Psoas muscle (tissue), 8 donors: Measurements from ENCODE around the gene IRF2BP1. TPM values are rescaled to one million over a fixed set of nuclear protein-coding genes. Genes with fewer than 3 reads are reported as not detected.

Experiments used
- ATAC-seq, 4 donors: fragments of 200-7000 bp; cut with Tn5 transposase; one replicate each; pipeline ENCODE4 v1.9.1; 2020; ENCODE audit warnings: moderate library complexity in 3 of 4, mild to moderate bottlenecking in 2 of 4
- DNase-seq, 2 donors: peaks; one replicate each; pipeline ENCODE4 v3.0.0-alpha.2; 2020
- H3K27ac ChIP-seq: fragments of 200-600 bp; one replicate; pipeline ENCODE4 v1.8.0; 2022
- H3K27me3 ChIP-seq, 3 donors: fragments of 200-600 bp in 1 of 3; one replicate each; pipeline versions ENCODE4 v1.6.1 to v1.8.0; 2013 to 2022; ENCODE audit warnings: low read length in 2 of 3, mild to moderate bottlenecking in 2 of 3, moderate library complexity in 1 of 3; ENCODE audit not compliant: insufficient read depth in 3 of 3
- H3K36me3 ChIP-seq, 2 donors: fragments of 200-600 bp in 1 of 2; one replicate each; pipeline versions ENCODE4 v1.6.1 to v1.8.0; 2013 to 2022; ENCODE audit warnings: low read depth in 1 of 2, mild to moderate bottlenecking in 1 of 2, moderate library complexity in 1 of 2; ENCODE audit not compliant: insufficient read depth in 1 of 2
- H3K4me1 ChIP-seq: fragments of 200-600 bp; one replicate; pipeline ENCODE4 v1.8.0; 2022
- H3K4me3 ChIP-seq: fragments of 200-600 bp; one replicate; pipeline ENCODE4 v1.8.0; 2022; ENCODE audit warnings: mild to moderate bottlenecking
- H3K9me3 ChIP-seq: fragments of 200-600 bp; one replicate; pipeline ENCODE4 v1.8.0; 2022
- CTCF ChIP-seq: fragments of 200-600 bp; IDR thresholded peaks from one replicate; pipeline ENCODE4 v1.8.0; 2022; ENCODE audit warnings: antibody characterized with exemption
- WGBS, 3 donors: extraction: QIAGEN DNeasy Blood & Tissue Kit; methylation state at CpG; one replicate each; pipeline versions ENCODE4 v1.1.6 to v1.1.7; 2013; 5-methylcytosine and 5-hydroxymethylcytosine counted together
- intact Hi-C, 2 donors: fragments of 100-400 bp; cut with DNase I; formaldehyde crosslinking; loops; one replicate each; pipeline versions ENCODE4 v1.11.0 to v1.14.2; 2022
- polyA plus RNA-seq, 3 donors: library from polyadenylated mRNA; stranded (reverse); fragments of 200-250 nt; gene quantifications; one replicate each; pipeline ENCODE4 v1.2.3, GENCODE V29; 2013
- total RNA-seq, 4 donors: library from RNA; stranded (reverse); fragmentation: NEBNext Ultra II Directional in 2 of 4; extraction: Animal tissue kit (Norgen Biotek cat#: 25700) in 2 of 4; gene quantifications; one replicate each; pipeline versions ENCODE4 v1.2.1 to v1.2.4, GENCODE V29; 2021 to 2023
- donor health status: healthy with polysubstance abuse.
- donor health status: DM: no; HTN: no; CAD: no; lungs with moderate emphysema.
- donor health status: Bipolar disorder and iron deficiency.
- donor health status: healthy.
- donor health status: DM: yes; HTN: yes; CAD: no.
- donor health status: DM: no; HTN: no; CAD: no.
- donor health status: DM: no; HTN: no; CAD: no.
- donor health status: DM: yes; HTN: yes; CAD: no.

Gene IRF2BP1
- total and polyA plus RNA-seq, 7 donors = 12.6 to 25.4 (median 17.6) TPM

- intact Hi-C loops = no loop called here
- Histone ChIP-seq H3K27ac (no peak overlapping the region), H3K27me3 (peaks cover 0 to 25% (median 1%) of the 10 kb centered on the region in 3 donors)
Measured at GRCh38 chr19:45931055-45931454, 45.1 kb upstream of the IRF2BP1 start.

GRCh38 chr19:45929247-45929646 lies 43.3 kb upstream of the IRF2BP1 start:
- intact Hi-C loops = loop anchor here in 1 of 2 donors (5.0 kb wide), 1 partner anchor 68 kb away; the partner anchor contains the start of gene CCDC61
- H3K36me3 ChIP-seq = no peaks in the 10 kb centered on the region
- peaks cover 5% of the 10 kb centered on the region for H3K4me1 ChIP-seq
- peaks cover 0 to 8% (median 0%) of the 10 kb centered on the region in 3 donors for H3K27me3 ChIP-seq
- 61 to 79% (median 75%) methylated on average over 2 of the region's 2 CpGs for WGBS, 3 donors
- H3K4me3 ChIP-seq = no peak overlapping the region
- no peak overlapping the region for H3K27ac ChIP-seq
- no peak for TF ChIP-seq CTCF
- DNase-seq (peak in 1 of 2 donors; percentile 10), ATAC-seq (no peak)
- H3K9me3 ChIP-seq = no peaks in the 10 kb centered on the region

More at GRCh38 chr19:45931055-45931454, 45.1 kb upstream of the IRF2BP1 start:
- H3K9me3 ChIP-seq = no peaks in the 10 kb centered on the region
- no peaks in the 10 kb centered on the region for H3K36me3 ChIP-seq
- no peak overlapping the region for H3K4me3 ChIP-seq
- peaks cover 5% of the 10 kb centered on the region for H3K4me1 ChIP-seq
- TF ChIP-seq CTCF = no peak
- no peak for ATAC-seq
- peak in 1 of 2 donors; percentile 2 for DNase-seq
- 54 to 65% (median 57%) methylated on average over 3 of the region's 3 CpGs for WGBS, 3 donors

GRCh38 chr19:45927565-45928261 lies 41.8 kb upstream of the IRF2BP1 start:
- Histone ChIP-seq H3K27me3 (peaks cover 0 to 4% (median 0%) of the 10 kb centered on the region in 3 donors), H3K4me1 (peaks cover 5% of the 10 kb centered on the region), H3K36me3 (no peaks in the 10 kb centered on the region), H3K4me3 (peak overlapping the region; percentile 15), H3K27ac (no peak overlapping the region), H3K9me3 (no peaks in the 10 kb centered on the region)
- DNase-seq = peak; percentile 84 to 93
- peak; percentile 85 to 99 (median 95) for ATAC-seq
- no peak for TF ChIP-seq CTCF
- WGBS, 3 donors = 7 to 9% (median 7%) methylated on average over 33 of the region's 33 CpGs
- intact Hi-C loops = loop anchor here in 1 of 2 donors (5.0 kb wide), 1 partner anchor 70 kb away; the partner anchor contains the start of gene CCDC61

- intact Hi-C loops = loop anchor here in 1 of 2 donors (5.0 kb wide), 1 partner anchor 72 kb away; the partner anchor contains the start of gene CCDC61
- H3K36me3 ChIP-seq = no peaks in the 10 kb centered on the region
- no peak overlapping the region for H3K4me3 ChIP-seq
- ATAC-seq (no peak), DNase-seq (no peak)
- 53 to 61% (median 54%) methylated on average over 6 of the region's 6 CpGs for WGBS, 3 donors
- no peak for TF ChIP-seq CTCF
- peaks cover 5% of the 10 kb centered on the region for H3K4me1 ChIP-seq
- no peak overlapping the region for H3K27ac ChIP-seq
- H3K27me3 ChIP-seq = no peaks in the 10 kb centered on the region
- H3K9me3 ChIP-seq = no peaks in the 10 kb centered on the region
Measured at GRCh38 chr19:45924891-45925447, 39.0 kb upstream of the IRF2BP1 start.
